HG03064 (cell line): ENCODE results near the gene TFDP2.
"Not testable (repeated sequence)": the region's sequence is repeated elsewhere in the genome, so short reads cannot be mapped to it uniquely, and the experiment has no call there.

Source experiments
- ATAC-seq: cut with Tn5 transposase; IDR thresholded peaks from one replicate; pipeline ENCODE4 v1.9.1; 2021; ENCODE audit warnings: low read depth; ENCODE audit not compliant: unreplicated experiment

TFDP2 gene

DNA sequence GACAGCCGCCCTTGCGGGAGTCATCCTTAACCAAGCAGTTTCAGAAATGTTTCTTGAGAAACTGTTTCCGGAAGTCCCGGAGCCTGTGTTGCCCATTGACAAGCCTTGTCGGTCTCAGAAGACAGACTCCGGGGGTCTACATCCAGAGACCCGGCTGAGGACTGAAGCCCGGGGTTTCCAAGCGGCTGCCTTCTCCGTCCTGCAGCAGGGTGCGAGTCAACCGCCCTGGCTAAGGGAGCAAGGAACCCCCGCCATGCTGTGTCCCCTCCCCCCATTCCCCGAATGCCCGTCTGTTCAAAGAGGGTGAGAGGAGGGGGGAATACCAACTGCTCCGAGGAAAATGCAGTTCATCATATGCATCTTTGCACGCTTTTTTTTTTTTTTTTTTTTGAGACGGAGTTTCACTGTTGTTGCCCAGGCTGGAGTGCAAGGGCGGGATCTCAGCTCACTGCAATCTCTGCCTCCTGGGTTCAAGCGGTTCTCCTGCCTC is 211.3 kb downstream of the TFDP2 start:
- no peak for ATAC-seq

DNA sequence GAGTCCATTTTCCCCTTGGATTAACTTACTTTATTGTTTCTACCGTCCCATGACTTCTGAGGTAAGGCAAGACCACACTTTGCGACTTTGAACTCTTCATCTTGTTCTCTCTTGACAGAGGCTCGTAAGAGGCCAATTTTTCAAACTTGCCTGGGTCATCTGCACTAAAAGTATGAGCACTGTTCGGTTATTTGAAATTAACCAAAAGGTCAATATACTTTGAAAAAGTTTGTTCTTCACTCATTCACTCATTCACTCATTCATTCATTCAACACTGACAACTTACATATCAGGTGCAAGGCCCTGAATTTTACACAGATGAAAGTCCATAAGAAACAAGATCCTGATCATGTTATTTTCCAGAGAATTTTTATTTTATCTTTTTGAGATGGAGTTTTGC is 215.0 kb downstream of the TFDP2 start:
- ATAC-seq: no peak

DNA sequence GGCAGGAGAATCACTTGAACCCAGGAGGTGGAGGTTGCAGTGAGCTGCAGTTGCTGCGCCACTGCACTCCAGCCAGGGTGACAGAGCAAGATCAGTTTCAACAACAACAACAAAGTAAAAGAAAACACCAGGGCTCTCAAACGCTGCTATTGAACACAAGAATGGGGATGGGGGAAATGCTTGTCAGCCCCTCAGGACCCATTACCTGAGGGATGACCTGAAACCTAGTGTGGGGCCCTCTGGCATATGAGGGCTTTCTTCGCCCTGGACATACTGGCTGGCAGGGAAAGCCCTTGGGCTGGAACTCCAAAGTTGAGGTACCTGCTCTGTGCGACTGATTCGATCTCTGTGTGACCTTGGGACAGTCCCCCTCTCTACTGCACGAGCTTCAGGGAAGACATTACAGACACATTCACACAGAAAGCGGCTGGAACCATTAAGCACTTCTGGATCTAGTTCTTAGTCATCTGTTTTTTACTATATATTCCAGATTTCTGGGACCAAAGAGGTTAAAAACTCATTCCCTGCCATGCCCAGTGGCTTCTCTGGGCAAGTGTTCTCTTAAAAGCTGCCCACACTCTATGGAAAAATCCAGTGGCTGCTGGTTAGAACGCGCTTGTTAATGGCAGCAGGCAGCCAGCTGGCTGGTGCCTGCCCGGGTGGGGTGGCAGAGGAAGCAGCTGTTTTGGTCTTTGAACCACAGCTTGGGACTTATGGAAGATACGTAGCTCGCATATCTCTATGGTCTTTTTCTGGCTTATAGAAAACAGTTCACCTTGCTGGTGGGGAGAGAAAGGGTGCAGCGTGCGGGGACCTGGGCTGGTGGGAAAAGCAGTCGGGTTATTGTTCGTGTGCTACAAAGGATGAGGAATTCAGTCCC is 215.7 kb downstream of the TFDP2 start:
- ATAC-seq: no peak

DNA sequence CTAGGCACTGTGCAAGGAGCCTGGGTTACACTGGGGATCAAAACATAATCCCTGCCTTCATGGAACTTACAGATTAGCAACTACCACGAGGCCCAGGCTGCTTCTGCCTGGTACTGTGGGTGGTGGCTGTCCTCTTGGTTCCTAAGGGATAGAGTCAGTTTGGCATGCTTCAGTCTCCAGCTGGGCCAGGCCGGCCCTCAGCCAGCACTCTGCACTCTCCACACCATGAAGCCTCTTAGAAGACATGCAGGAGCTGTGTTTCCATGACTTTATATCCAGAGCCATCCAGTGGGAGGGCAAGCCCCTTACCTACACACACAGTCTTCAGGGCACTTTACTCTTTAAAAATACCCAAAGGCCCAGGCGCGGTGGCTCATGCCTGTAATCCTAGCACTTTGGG is 218.5 kb downstream of the TFDP2 start:
- ATAC-seq: no peak

DNA sequence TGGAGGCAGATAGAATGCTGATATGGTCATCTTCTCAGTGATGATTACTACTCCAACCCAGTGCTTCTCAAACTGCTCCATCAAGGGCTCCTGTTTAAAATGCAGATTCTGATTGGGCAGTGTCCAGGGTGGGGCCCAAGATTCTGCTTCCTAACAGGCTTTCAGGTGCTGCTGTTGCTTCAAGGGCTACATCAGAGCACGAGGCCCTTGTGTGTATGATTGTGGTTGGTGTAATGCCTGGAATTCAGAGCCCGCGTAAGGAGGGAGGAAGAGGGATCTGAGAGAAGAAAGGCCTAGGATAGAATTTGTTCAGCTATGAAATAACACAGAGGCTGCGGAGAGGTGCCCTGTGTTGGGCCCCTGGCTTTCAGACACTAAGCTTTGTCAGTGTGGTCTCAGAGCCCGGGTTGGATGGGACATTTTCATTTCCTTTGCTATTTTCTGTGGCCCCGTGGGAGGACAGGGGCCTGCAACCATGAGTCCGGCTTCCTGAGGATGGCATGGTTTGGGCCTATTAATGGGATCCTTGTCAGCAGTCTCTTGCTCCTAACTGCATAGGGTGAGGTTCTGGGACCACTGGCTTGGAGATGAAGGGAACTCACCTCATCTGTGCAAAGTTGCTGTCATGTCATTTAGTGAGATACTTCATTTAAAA is 219.9 kb downstream of the TFDP2 start:
- no peak for ATAC-seq

DNA sequence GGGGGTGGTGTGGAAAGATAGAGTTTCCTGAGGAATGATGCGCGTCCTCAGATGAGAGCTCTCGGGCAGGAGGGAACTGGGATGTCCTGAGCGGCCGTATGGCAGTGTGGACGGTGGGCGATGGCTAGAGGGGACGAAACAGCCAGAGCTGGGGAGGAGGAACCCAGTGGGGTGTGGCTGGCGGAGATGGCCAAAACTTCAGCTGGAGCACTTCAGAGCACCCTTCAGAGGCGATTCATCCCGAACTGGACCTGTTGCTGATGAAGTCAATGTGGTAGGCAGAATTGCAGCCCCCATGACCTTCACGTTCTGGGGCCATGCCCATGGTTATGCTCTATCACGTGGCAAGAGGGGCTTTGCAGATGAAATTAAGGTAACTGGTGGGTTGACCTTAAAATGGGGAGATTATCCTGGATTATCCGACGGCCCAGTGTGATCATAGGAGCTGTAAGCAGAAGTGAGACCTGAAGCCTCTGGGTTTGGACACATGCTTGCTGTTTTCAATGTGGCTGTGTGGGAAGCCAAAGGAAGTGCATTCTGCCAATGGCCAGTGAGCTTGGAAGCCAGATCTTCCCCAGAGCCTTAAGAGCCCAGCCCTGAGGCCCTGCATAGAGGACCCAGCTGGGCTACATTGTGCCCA is 220.6 kb downstream of the TFDP2 start:
- no peak for ATAC-seq

DNA sequence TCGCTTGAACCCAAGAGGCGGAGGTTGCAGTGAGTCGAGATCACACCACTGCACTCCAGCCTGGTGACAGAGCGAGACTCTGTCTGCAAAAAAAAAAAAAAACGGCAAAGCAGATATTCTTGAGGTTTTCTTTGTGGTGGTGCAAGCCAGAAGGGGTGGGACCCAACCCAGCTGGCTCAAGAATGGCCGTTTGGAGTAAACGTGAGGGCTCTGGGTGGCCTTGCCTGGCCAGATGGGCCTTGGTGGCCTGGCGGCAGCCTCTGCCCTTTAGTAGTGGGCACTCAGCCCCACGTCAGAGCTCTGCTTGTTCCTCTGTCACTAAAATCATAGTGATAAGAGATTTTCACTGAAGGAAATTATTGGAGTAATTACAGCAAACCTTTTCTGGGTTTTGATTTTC is 222.4 kb downstream of the TFDP2 start:
- no peak for ATAC-seq

DNA sequence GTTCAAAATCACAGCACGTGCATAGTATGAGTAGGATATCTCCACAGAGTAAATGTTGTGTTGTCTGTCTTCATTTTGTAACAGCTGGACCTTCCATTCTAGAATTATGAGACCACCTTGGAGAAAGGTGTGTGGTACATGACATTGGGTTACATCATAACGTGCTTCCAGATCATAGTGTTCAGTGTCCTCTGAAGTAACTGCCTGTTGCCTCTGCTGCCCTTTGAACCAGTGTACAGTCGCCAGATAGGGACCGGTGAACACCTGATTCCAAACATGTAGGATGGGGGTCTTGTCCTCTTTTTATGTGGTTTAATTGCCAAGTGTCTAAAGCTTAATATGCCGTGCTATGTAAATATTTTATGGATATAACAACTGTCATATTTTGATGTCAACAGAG is 223.7 kb downstream of the TFDP2 start:
- not testable (repeated sequence) for ATAC-seq

DNA sequence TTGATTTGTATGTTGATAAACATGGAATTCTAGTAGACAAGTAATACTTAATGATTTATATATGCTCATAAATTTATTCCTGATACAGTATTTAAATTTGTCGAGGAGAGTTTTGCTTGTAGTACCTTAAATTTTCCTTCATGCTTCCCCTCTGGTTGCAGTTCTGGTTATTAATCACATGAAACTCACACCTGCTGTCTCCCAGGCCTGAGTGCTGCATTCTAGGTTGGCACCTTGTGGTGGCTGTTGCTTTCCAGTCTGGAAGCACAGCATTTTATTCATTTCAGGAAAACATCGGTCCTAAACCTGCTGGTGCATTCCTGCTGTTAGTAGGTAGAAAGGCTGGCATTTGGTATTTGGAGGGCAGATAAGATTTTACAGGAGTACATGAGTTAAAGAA is 228.0 kb downstream of the TFDP2 start:
- ATAC-seq: no peak

DNA sequence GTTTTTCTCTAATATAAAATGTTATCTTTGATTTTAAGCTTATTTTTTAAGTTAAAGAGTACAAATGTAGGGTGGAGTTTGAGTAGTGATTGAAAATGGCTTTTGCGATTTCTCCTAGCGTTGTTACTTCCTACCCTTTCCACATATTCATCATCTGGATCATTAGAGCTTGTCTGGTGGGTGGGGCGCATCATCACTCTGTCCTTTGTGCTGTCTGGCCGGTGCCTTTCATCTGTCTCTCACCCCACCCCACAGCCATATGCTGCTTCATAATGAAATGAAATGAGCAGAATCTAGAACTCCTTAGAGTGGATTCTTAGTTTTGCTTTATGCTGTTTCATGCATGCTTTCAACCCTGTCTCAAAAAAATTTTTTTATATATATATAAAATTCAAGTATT is 228.6 kb downstream of the TFDP2 start:
- no peak for ATAC-seq

DNA sequence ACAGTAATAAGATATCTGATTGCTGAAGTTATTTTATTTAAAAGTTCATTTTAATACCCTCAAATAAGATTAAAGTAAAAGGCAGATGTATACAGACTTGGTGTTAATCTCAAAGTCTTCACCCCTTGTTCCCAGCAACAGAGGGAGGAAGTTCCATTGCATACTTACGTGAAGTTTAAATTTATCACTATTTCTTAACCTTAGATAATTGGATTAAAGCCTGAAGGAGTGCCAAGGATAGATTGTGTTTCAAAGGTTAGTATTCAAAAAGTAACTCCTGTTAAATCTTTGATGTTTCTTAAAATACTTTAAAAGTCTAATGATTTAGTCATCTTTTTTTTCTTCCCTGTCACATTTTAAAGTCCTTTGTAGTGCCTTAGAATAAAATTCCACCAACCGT is 233.6 kb downstream of the TFDP2 start:
- ATAC-seq: no peak

DNA sequence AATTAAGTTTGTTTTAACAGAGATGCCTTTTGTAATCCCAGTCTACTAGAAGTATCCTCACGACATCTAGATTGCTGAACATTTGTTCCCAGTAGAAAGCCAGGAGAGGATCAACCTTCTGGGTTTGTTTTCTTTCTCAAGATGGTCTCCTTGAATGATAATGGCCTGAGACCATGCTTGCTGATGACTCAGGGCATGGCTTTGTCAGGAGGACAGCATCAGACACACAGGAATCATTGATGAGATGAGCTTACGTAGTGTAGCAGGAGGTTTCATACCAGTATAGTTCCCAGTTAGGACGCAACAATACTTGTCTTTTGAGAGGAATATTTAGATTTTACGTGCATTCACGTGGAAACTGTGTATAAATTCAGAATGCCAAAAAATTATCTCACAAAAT is 234.3 kb downstream of the TFDP2 start:
- no peak for ATAC-seq

DNA sequence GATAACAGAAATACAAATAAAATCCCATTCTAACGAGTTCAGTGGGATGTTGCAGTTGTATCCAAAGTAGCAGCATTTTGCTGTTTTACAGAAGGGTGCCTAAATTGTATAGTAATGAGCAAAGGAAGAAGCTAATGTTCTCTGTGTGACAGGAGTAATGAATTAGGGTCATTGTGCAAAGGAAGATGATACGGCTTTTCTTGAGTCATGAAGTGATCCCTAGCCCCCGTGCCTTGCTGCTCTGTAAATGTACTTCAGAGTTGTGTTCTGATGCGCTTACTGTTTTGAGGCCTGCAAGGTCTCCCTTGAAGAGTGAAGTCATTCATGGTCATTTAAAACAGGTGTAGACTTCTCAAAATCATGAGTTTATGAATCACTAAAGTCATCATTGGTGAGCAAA is 235.0 kb downstream of the TFDP2 start:
- no peak for ATAC-seq

DNA sequence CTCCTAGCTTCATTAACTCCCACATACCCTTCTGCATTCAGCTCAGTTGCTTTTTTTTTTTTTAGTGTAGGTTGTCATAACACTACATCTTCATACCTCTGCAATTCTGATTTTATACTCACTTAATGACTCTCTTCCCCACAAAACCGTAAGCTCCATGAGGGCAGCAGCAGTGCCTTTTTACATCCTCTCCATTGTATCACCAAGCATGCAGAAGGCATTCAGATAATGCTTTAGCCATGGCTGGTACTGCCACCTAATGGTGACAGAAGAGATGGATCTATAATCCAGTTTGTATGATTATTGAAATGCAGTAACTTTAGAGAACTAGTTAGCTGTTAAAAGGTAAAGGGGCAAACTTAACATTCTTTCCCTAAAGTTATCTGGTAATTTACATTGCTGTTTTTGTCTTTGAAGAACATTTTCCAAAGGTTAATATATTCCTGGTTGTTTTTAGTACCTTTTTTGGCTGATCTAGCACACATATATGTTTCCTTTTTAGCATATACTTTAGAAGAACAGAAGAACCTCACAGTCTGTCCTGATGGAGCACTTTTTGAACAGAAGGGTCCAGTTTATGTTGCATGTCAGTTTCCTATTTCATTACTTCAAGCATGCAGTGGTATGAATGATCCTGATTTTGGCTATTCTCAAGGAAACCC is 236.1 kb downstream of the TFDP2 start:
- ATAC-seq: no peak

DNA sequence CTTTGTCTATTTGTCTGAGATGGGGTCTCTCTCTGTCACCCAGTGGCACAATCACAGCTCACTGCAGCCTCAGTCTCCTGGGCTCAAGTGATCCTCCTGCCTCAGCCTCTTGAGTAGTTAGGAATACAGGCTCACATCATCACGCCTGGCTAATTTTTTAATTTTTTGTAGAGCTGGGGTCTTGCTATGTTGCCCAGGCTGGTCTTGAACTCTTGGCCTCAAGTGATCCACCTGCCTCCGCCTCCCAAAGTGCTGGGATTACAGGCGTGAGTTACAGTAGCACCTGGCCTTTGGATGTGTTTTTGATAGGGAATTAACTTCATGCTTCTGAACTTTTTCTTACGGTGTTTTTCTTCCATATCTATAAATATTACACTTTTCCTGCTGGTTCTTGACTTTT is 239.4 kb downstream of the TFDP2 start:
- ATAC-seq: not testable (repeated sequence)

DNA sequence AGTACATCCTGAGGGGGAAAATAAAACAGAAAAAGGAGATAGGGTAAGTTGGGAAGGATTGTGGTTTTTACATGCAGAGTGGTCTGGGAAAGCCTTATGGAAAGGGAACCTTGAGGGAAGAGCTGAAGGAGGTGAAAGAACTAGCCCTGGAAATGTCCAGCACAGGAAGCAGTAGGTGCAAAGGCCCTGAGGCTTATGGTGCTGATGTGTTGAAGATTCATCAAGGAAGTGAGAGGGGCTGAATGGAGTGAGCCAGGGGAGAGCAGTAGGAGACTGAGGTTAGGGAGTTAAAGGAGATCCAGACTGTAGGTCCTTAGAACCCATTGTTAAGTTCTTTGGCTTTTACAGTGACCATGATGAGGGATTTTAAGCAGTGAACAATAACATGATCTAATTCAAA is 239.9 kb downstream of the TFDP2 start:
- no peak for ATAC-seq

DNA sequence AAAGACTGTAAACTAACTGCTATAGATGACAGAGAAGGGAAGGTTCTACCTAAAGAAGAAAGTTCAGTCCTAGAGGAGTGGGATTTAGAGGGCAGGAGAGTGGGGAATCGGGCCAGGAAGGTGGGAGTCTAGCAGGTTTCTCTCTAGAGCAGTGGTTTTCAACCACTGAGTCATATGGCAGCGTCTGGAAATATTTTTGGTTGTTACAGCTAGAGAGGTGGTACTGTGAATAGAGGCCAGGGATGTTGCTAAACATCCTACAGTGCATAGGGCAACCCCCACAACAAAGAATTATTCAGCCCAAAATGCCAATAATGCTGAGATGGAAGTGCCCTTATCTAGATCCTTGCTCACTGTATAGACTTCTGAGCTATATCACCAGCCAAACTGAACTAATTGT is 244.2 kb downstream of the TFDP2 start:
- no peak for ATAC-seq

DNA sequence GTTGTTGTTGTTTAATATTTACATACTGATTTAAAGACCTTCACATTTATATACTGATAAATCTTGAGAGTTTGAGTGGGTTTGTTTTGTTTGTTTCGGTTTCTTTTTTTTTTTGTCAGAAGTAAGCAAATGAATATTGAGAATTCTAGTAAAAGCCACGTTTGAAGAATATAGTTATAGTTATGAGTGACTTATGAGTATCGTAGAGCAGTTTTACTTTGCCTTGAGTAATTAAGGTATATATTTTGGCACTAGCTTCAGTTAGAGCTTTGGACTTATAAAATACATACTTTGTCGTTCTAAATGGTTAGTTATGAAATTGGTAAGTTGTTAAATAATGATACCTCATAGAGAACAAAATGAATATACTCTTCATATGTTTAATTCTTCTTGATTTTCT is 245.1 kb downstream of the TFDP2 start:
- ATAC-seq: no peak

DNA sequence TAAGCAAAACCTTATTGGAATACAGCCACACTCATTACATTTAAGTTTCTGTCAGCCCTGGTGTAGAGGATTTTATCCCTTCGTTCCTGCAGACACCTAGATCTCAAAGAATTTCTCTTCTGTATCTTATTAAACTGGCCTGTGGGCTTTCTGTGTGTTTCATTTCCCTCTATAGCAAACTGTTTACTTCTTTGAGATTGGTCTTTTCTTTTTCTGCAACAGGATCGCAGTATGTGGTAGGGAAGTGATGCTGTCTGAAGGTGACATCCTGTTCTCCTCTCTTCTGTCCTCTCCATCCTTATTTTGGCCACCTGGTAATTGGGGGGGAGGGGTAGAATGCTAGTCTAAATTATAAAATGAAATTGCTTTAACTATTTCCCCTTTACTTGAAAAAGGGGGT is 247.4 kb downstream of the TFDP2 start:
- no peak for ATAC-seq

DNA sequence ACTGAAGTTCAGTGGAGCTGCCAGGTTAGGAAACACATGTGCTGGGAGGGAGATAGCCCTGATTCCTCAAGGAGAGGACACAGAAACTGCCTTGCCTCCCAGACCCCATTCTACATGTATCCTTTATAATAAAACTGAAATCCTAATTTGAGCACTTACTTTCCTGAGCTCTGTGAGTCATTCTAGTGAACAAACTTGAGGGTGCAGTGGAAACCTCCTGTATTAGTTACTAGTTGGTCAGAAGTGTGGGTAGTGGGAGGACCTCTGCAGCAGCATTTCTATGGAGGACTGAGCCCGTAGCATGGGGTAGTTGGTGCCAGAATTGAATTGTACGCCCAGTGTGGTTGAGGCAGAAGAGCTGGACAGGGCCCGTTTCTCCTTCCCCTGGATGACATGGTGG is 249.0 kb downstream of the TFDP2 start:
- no peak for ATAC-seq

DNA sequence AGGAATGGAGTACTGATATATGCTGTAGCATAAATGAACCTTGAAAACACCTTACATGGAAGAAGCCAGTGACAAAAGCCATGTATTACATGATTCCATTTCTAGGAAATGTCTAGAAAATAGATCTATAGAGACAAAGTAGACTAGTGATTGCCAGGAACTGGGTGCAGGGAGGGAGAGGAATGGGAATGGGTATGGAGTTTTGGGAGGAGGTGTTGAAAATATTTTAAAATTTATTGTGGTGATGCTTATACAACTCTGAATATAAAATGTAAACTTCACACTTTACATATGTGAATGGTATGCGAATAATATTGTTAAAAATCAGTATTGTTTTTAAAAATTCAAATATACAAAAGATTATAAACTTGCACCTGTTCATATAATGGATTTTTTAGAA is 250.4 kb downstream of the TFDP2 start:
- no peak for ATAC-seq
